GM21529 (cell line): ENCODE results near the gene TMCC3.
"Not testable (repeated sequence)": the region's sequence is repeated elsewhere in the genome, so short reads cannot be mapped to it uniquely, and the experiment has no call there.

Experiments used
- ATAC-seq: cut with Tn5 transposase; IDR thresholded peaks from one replicate; pipeline ENCODE4 v1.9.1; 2021; ENCODE audit not compliant: unreplicated experiment

The TMCC3 gene

GRCh38 chr12:94650143-94651056 is at the start of gene TMCC3:
Gene TMCC3 (minus strand): TSS chr12:94650557. CDS start chr12:94650430, 127 bp downstream.
- ATAC-seq: peak; percentile 78

GRCh38 chr12:94699801-94700200 is 49.4 kb upstream of the TMCC3 start:
- ATAC-seq: no peak

GRCh38 chr12:94698578-94698977 is 48.2 kb upstream of the TMCC3 start:
- no peak for ATAC-seq

DNA sequence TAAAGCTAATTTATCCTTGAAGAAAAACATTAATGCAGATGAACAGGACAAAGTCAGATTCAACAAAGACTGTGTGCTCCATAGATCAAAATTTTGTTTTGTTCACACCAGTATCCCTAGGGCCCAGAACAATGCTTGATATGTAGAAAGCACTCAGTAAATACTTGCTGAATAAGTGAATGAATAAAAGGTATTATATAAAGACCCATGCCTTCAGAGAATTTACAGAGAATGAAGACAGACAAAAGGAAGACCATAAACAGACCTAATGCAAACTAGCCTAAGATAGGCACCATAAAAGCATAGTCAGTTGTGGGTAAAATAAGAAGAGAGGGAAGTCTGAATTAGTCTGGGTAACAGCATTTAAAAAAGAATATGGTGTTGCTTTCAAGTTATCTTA is 47.3 kb upstream of the TMCC3 start:
- ATAC-seq: no peak

DNA sequence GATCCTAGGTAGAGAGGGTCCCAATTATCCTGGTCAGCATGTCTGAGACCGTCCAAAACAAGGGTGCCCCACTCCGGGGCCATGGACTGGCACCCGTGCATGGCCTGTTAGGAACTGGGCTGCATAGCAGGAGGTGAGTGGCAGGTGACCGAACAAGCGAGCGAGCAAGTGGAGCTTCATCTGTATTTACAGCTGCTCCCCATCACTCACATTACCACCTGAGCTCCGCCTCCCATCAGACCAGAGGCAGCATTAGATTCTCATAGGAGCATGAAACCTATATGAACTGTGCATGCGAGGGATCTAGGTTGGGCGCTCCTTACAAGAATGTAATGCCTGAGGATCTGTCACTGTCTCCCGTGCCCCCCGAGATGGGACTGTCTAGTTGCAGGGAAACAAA is 44.4 kb upstream of the TMCC3 start:
- ATAC-seq: no peak

GRCh38 chr12:94692826-94693225 is 42.5 kb upstream of the TMCC3 start:
- ATAC-seq: not testable (repeated sequence)

DNA sequence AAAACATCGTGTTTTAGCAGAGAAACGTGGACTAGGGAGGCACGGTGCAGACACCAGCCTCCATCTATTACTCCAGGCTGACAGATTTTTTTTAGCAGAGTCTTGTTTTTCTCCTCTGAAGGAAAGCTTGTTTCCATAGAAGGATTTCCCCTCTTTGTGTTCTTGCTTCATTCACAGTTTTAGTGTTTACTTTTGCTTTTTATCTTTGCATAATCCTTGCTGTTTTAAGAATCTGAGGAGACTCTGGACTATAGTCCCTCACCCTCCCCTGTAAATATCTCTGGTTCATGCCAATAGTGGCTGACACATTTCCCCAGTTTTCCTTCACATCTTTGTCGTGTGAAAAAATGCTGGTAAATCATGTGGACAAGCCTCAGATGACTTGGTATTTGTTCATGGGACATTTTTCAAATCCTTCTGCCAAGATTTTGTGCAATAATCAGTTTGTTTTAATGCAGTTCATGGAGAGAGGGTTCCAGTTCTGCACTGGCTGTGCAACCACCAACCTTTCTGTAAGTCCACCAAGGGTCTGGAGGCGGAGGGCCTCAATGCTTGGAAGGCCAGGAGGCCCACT is 39.9 kb upstream of the TMCC3 start:
- no peak for ATAC-seq

- no peak for ATAC-seq
These were observed 39.3 kb upstream of the TMCC3 start for GRCh38 chr12:94689646-94690036.

GRCh38 chr12:94689002-94689645 is 38.8 kb upstream of the TMCC3 start:
- no peak for ATAC-seq

DNA sequence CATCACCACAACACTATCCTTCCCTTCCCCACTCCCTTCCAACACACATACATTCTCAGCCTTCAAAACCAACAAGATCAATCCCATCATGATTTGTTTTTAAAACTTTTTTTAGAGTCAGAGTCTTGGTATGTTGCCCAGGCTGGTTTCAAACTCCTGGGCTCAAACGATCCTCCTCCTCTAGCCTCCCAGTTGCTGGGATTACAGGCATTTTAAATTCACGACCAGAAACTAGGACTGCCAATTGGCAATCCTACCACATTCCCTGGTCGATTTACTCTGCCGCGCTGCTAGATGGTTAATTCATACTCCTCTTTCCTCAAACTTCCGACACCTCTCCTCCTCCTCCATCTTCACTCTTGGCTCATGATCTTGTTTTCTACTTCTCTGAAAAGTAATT is 37.5 kb upstream of the TMCC3 start:
- no peak for ATAC-seq

DNA sequence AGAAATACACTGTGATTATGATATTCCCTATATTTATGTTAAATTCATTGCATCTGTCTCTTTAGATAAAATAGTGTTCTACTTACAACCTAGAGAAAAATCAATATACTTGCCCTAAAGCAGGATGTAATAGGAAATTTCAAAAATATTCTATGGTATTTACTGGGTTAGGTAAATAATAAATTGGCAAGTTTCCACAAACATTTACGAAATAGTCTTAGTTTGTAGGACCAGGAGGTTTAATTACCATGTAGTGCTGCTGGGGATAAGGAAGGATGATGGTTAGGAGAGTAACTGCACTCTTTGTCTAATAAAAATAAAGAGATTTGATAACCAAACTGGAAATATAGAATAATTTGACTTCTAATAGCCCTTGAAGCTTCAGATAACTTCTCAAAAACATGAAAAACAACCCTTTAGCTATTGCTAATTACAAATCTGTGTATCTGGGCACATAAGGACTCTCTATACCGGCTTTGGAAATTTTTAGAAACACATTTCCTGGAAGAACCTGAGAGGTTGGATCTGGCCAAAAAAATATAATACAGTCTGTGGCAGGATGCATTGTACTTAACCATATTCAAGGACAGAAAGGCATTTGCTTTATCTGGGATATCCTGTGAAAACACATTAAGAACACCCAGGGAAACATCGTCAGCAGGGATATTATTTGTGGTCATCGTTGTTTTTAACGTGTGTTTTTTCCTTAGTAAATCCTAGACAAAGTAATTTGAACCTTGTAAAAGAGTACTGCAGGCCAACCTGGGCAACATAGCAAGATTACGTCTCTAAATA is 36.7 kb upstream of the TMCC3 start:
- no peak for ATAC-seq

GRCh38 chr12:94684416-94685142 is 34.2 kb upstream of the TMCC3 start:
- ATAC-seq: no peak

GRCh38 chr12:94679554-94680195 is 29.3 kb upstream of the TMCC3 start:
- no peak for ATAC-seq

DNA sequence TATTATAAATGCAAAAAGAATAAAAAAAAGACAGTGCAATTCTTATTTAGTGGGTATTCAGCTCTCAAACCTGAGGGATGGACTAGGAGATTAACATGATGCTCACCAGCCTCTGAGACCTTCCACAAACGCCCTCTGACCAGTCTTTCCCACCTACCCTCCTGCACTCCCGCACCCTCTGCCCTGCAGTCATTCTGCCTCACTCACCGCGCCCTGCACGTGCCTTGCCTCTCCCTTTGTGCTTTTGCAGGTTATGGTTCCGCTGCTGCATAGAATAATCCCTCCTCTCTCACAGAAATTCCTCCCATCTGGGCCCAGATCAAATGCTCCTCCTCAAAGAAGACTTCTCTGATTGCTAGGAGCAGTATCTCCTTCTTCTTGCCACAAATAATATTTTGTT is 28.5 kb upstream of the TMCC3 start:
- no peak for ATAC-seq

- no peak for ATAC-seq
These were observed 28.0 kb upstream of the TMCC3 start for GRCh38 chr12:94678379-94678778.

DNA sequence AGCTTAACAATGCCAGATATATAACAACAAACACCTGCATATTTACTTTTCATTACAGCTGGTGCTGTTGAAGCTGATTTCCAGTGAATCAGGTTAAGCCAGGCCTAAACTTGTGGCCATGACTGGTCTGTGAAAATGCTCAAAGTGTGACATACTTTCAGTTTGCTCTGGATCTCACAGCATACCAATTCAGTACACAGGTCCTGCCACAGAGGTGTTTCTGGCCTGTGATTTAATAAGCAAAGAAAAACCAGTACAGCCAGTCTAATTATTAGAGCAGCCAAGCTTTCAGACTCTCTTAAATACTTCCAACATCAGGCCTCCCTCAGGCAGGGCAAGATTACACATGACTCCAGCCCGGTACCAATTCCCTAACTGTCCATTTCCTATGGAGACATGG is 27.4 kb upstream of the TMCC3 start:
- ATAC-seq: peak; percentile 45

DNA sequence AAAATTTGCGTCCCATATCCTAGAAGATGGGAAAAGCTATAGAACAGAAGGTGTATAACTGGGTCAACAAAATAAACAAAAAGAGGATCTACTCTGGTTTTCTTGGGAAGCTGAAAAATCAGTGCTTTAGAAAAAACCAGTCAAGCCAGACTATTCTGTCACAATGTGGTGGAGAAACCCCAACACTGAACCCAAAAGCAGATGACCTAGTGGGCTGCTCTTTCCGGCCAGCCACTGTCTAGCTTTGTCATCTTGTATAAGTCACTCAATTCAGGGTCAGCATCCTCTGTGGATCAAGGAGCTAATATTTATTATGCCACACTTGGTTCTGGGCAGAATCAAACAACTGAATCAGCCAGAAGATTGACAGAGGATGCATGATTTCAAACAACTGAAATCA is 26.6 kb upstream of the TMCC3 start:
- ATAC-seq: no peak

DNA sequence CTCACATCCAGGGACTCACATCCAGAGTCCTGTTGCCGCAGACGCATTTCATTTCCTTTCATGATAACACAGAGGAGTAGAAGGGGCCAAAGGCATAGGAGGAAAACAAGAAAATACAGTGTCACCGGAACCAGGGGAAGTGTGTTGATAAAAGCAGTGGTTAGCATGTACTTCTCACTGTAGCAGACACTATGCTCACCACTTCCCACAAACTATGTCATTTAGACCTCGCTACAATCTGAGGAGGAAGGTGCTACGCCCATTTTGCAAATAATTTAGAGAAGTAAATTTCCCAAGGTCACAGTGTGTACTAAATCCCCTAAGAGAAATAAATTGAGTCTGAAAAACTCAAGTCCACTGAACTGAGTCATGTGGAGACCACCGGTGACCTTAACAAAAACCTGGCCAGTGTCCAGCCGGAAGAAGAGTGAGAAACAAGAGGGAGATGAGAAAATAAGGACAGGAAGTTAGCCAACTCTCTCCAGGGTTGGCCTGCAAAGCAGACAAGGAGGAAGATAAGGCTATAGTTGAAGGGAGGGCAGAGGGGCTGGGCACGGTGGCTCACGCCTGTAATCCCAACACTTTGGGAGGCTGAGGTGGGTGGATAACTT is 25.8 kb upstream of the TMCC3 start:
- peak; percentile 72 for ATAC-seq

DNA sequence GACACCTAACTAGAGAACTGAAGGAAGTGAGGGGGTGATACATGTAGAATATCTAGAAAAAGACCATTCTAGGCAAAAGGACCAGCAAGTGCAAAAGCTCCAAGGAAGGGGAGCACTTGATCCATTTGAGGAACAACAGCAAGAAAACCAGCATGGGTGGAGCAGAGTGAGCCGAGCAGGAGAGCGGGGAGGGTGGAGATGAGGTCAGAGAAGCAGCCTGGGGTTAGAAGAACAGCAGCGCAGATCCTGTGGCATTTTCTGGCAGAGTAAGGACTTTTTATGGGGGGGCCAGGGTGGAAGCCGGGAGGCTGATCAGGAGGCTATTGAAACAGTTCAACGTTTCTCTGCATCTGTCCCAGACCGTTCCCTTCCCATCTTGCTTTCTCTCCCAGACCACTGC is 24.5 kb upstream of the TMCC3 start:
- ATAC-seq: no peak

DNA sequence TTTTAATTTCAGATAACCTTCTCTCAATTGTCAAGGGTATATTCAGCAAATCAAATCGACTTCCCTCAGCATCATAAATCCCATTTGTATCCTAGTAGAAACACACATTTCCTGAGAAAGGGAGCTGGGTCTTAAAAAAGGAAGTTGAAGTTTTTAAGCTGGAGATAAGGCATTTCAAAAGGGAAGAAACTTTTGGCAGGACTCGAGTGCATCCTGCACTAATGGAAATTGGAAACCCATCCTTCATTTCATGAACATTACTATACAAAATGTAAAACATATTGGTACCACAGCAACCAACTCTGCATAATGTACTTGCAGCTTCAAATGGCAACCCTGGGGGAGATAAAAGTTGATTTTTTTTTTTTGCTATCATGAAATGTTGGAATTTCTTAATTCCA is 23.7 kb upstream of the TMCC3 start:
- ATAC-seq: no peak
